ENCODE data around the gene SF3B6. TPM values are rescaled to one million over a fixed set of nuclear protein-coding genes. Genes with fewer than 3 reads are reported as not detected.

The SF3B6 gene
- total RNA-seq, 1 donor from 2014 or later: 59.7 TPM

GRCh38 chr2:24121469-24121868, 45.3 kb upstream of the SF3B6 start:
- H3K27me3 ChIP-seq (ENCODE audit: low read depth): no peaks in the 10 kb centered on the region
- DNase-seq: no peak
- peaks cover 30% of the 10 kb centered on the region for H3K4me1 ChIP-seq
- H3K27ac ChIP-seq (replicated peaks): no peak overlapping the region
- TF ChIP-seq CTCF (IDR thresholded peaks at IDR 0.05; ENCODE audit: borderline replicate concordance): no peak
- H3K9me3 ChIP-seq (replicated peaks): no peaks in the 10 kb centered on the region
- H3K4me3 ChIP-seq: no peak overlapping the region
- intact Hi-C loops (cut with micrococcal nuclease): no loop called here
- H3K36me3 ChIP-seq: no peaks in the 10 kb centered on the region

GRCh38 chr2:24121066-24121465, 44.9 kb upstream of the SF3B6 start:
- H3K36me3 ChIP-seq: no peaks in the 10 kb centered on the region
- H3K4me3 ChIP-seq: no peak overlapping the region
- no peak for DNase-seq
- H3K4me1 ChIP-seq: peaks cover 30% of the 10 kb centered on the region
- H3K27ac ChIP-seq (replicated peaks): no peak overlapping the region
- no peaks in the 10 kb centered on the region for H3K9me3 ChIP-seq (replicated peaks)
- intact Hi-C loops (cut with micrococcal nuclease): no loop called here
- TF ChIP-seq CTCF (IDR thresholded peaks at IDR 0.05; ENCODE audit: borderline replicate concordance): no peak
- H3K27me3 ChIP-seq (ENCODE audit: low read depth): no peaks in the 10 kb centered on the region

GRCh38 chr2:24117902-24118301, 41.8 kb upstream of the SF3B6 start:
- peaks cover 9% of the 10 kb centered on the region for H3K4me1 ChIP-seq
- intact Hi-C loops (cut with micrococcal nuclease): no loop called here
- no peak for TF ChIP-seq CTCF (IDR thresholded peaks at IDR 0.05; ENCODE audit: borderline replicate concordance)

GRCh38 chr2:24115057-24115456, 38.9 kb upstream of the SF3B6 start:
- Histone ChIP-seq H3K27ac (replicated peaks) (no peak overlapping the region), H3K4me1 (peaks cover 5% of the 10 kb centered on the region), H3K36me3 (peaks cover 7% of the 10 kb centered on the region), H3K4me3 (no peak overlapping the region), H3K27me3 (ENCODE audit: low read depth) (no peaks in the 10 kb centered on the region), H3K9me3 (replicated peaks) (peaks cover 11% of the 10 kb centered on the region)
- no peak for TF ChIP-seq CTCF (IDR thresholded peaks at IDR 0.05; ENCODE audit: borderline replicate concordance)
- DNase-seq: no peak
- intact Hi-C loops (cut with micrococcal nuclease): no loop called here

More at GRCh38 chr2:24117902-24118301, 41.8 kb upstream of the SF3B6 start:
- no peaks in the 10 kb centered on the region for H3K27me3 ChIP-seq (ENCODE audit: low read depth)
- H3K4me3 ChIP-seq: no peak overlapping the region
- no peak overlapping the region for H3K27ac ChIP-seq (replicated peaks)
- H3K36me3 ChIP-seq: peaks cover 7% of the 10 kb centered on the region
- peaks cover 11% of the 10 kb centered on the region for H3K9me3 ChIP-seq (replicated peaks)
- DNase-seq: no peak

- intact Hi-C loops (cut with micrococcal nuclease): no loop called here
- peaks cover 7% of the 10 kb centered on the region for H3K36me3 ChIP-seq
- TF ChIP-seq CTCF (IDR thresholded peaks at IDR 0.05; ENCODE audit: borderline replicate concordance): no peak
- peaks cover 33% of the 10 kb centered on the region for H3K9me3 ChIP-seq (replicated peaks)
- H3K4me1 ChIP-seq: peaks cover 5% of the 10 kb centered on the region
- H3K27ac ChIP-seq (replicated peaks): peak overlapping the region; percentile 65
- DNase-seq: no peak
- H3K27me3 ChIP-seq (ENCODE audit: low read depth): no peaks in the 10 kb centered on the region
- no peak overlapping the region for H3K4me3 ChIP-seq
Measured at GRCh38 chr2:24111407-24111901, 35.3 kb upstream of the SF3B6 start.

Data from left ventricle myocardium inferior (tissue), 1 donor.